SK-N-SH (cell line): ENCODE data around the gene NCDN. TPM values are rescaled to one million over a fixed set of nuclear protein-coding genes. Genes with fewer than 3 reads are reported as not detected.
A peak's percentile ranks its signal among the peaks of the same experiment; 100 is the strongest.

Experiments
- CTCF ChIA-PET: fragments of 300-600, 350-600 bp; formaldehyde crosslinking; extraction: SDS; loops from one replicate; lab custom pipeline; 2021; lab: Yijun Ruan, JAX
- POLR2A ChIA-PET: fragments of 350-600 bp; sonication (Branson Sonifier 250); formaldehyde crosslinking; extraction: SDS; loops from one replicate; lab custom pipeline; 2020; ENCODE audit warnings: antibody characterized with exemption, inconsistent platforms; lab: Yijun Ruan, JAX
- DNase-seq: peaks from one replicate; pipeline ENCODE4 v3.0.0; 2012
- H2AFZ ChIP-seq: fragments of 200-600 bp; sonication (generic); 2 replicates; pipeline ENCODE4 v1.8.1; 2016; ENCODE audit warnings: antibody characterized with exemption, mild to moderate bottlenecking, low read depth
- H3F3A ChIP-seq: fragments of 200-600 bp; sonication (generic); replicated peaks from 2 replicates; pipeline ENCODE3; 2016; ENCODE audit warnings: antibody characterized with exemption, mild to moderate bottlenecking; ENCODE audit not compliant: insufficient read depth
- H3K27ac ChIP-seq, 2 experiments: fragments of 200-500 bp in 1 of 2; fragments of 200-600 bp in 1 of 2; sonication (Bioruptor generic) in 1 of 2; sonication (generic), shearing (Covaris generic) in 1 of 2; 2 replicates each; pipeline versions ENCODE4 v1.5.1 to v1.6.1; 2014 to 2016; ENCODE audit warnings: low read depth in 2 of 2, inconsistent platforms in 1 of 2, low read length in 1 of 2, mild to moderate bottlenecking in 1 of 2, mixed read lengths in 1 of 2
- H3K27me3 ChIP-seq: fragments of 200-600 bp; sonication (generic), shearing (Covaris generic); 2 replicates; pipeline ENCODE4 v1.6.1; 2016; ENCODE audit warnings: mixed run types; ENCODE audit not compliant: insufficient read depth
- H3K36me3 ChIP-seq, 2 experiments: fragments of 200-500 bp in 1 of 2; fragments of 200-600 bp in 1 of 2; sonication (Bioruptor generic) in 1 of 2; sonication (generic) in 1 of 2; replicated peaks in 1 of 2; 2 replicates each; pipeline versions ENCODE3 to v1.5.1; 2014 to 2016; ENCODE audit warnings: low read length in 1 of 2, mild to moderate bottlenecking in 1 of 2; ENCODE audit not compliant: insufficient read depth in 2 of 2, control insufficient read depth in 1 of 2
- H3K4me1 ChIP-seq, 2 experiments: fragments of 200-500 bp in 1 of 2; fragments of 200-600 bp in 1 of 2; sonication (Bioruptor generic) in 1 of 2; sonication (generic), shearing (Covaris generic) in 1 of 2; 2 replicates each; pipeline versions ENCODE4 v1.5.1 to v1.6.1; 2014 to 2016; ENCODE audit warnings: low read depth in 1 of 2, low read length in 1 of 2, mixed run types in 1 of 2; ENCODE audit not compliant: insufficient read depth in 2 of 2, control insufficient read depth in 1 of 2
- H3K4me2 ChIP-seq: fragments of 200-600 bp; sonication (generic), shearing (Covaris generic); 2 replicates; pipeline ENCODE4 v1.6.1; 2017; ENCODE audit warnings: mixed run types
- H3K4me3 ChIP-seq, 2 experiments: fragments of 200-500 bp in 1 of 2; fragments of 200-600 bp in 1 of 2; sonication (Bioruptor generic) in 1 of 2; sonication (generic), shearing (Covaris generic) in 1 of 2; 2 replicates each; pipeline versions ENCODE4 v1.5.1 to v1.8.1; 2014 to 2016; ENCODE audit warnings: low read depth in 2 of 2, inconsistent platforms in 1 of 2, low read length in 1 of 2, mild to moderate bottlenecking in 1 of 2, mixed read lengths in 1 of 2, moderate library complexity in 1 of 2
- H3K79me2 ChIP-seq: fragments of 200-600 bp; sonication (generic); 2 replicates; pipeline ENCODE4 v1.8.1; 2017; ENCODE audit warnings: mild to moderate bottlenecking; ENCODE audit not compliant: insufficient read depth
- H3K9ac ChIP-seq: fragments of 200-600 bp; sonication (generic); 2 replicates; pipeline ENCODE4 v1.6.1; 2017; ENCODE audit warnings: mixed run types
- H3K9me2 ChIP-seq: fragments of 200-600 bp; sonication (generic); 2 replicates; pipeline ENCODE4 v1.6.1; 2017; ENCODE audit warnings: mixed run types
- H3K9me3 ChIP-seq: fragments of 200-600 bp; sonication (generic); 2 replicates; pipeline ENCODE4 v1.6.1; 2017; ENCODE audit warnings: mixed run types, mild to moderate bottlenecking, moderate library complexity
- H4K20me1 ChIP-seq: fragments of 200-600 bp; sonication (generic); 2 replicates; pipeline ENCODE4 v1.6.1; 2017; ENCODE audit warnings: mild to moderate bottlenecking, mixed run types; ENCODE audit not compliant: insufficient read depth
- CTCF ChIP-seq: fragments of 200-600 bp; sonication (generic); IDR thresholded peaks from 2 replicates; pipeline ENCODE4 v1.6.1; 2017; ENCODE audit warnings: antibody characterized with exemption, mild to moderate bottlenecking, moderate library complexity
- ELF1 ChIP-seq: IDR thresholded peaks from 2 replicates; pipeline ENCODE4 v1.4.0; 2012
- FOSL2 ChIP-seq: IDR thresholded peaks from 2 replicates; pipeline ENCODE4 v1.4.0; 2012; ENCODE audit warnings: low read depth, mild to moderate bottlenecking, moderate library complexity, borderline replicate concordance
- GABPA ChIP-seq: IDR thresholded peaks from 2 replicates; pipeline ENCODE4 v1.4.0; 2012; ENCODE audit warnings: low read depth, mild to moderate bottlenecking
- GATA2 ChIP-seq: sonication (generic); formaldehyde crosslinking; IDR thresholded peaks from 2 replicates; pipeline ENCODE4 v1.5.0; 2020; ENCODE audit warnings: mild to moderate bottlenecking, missing genetic modification reagents
- JUND ChIP-seq: IDR thresholded peaks from 2 replicates; pipeline ENCODE4 v1.4.0; 2012
- MAX ChIP-seq: IDR thresholded peaks from 2 replicates; pipeline ENCODE4 v1.4.0; 2012; ENCODE audit warnings: low read depth
- MEF2A ChIP-seq: IDR thresholded peaks from 2 replicates; pipeline ENCODE4 v1.4.0; 2012; ENCODE audit warnings: low read depth, borderline replicate concordance
- MXI1 ChIP-seq: IDR thresholded peaks from 2 replicates; pipeline ENCODE4 v1.6.1; 2012; ENCODE audit warnings: mild to moderate bottlenecking, low read depth, low read length, improper control_type of control experiment
- RAD21 ChIP-seq: IDR thresholded peaks from 2 replicates; pipeline ENCODE4 v1.6.1; 2012; ENCODE audit warnings: mild to moderate bottlenecking, low read length
- RFX5 ChIP-seq: IDR thresholded peaks from 2 replicates; pipeline ENCODE4 v1.6.1; 2012; ENCODE audit warnings: mild to moderate bottlenecking, improper control_type of control experiment, low read length
- RXRA ChIP-seq: IDR thresholded peaks from 2 replicates; pipeline ENCODE4 v1.4.0; 2012; ENCODE audit warnings: low read depth, mild to moderate bottlenecking, borderline replicate concordance
- TAF1 ChIP-seq: IDR thresholded peaks from 2 replicates; pipeline ENCODE4 v1.6.1; 2012; ENCODE audit warnings: low read depth, mild to moderate bottlenecking, low read length, moderate library complexity, borderline replicate concordance
- USF2 ChIP-seq: fragments of 150-350 bp; IDR thresholded peaks from 2 replicates; pipeline ENCODE4 v1.6.1; 2017; ENCODE audit warnings: antibody characterized with exemption, low read length, low read depth, borderline replicate concordance
- YY1 ChIP-seq: IDR thresholded peaks from 2 replicates; pipeline ENCODE4 v1.4.0; 2012; ENCODE audit warnings: low read depth, mild to moderate bottlenecking
- WGBS: methylation state at CpG from one replicate; pipeline ENCODE4 v1.1.6; 2017; ENCODE audit warnings: low lambda C conversion rate; 5-methylcytosine and 5-hydroxymethylcytosine counted together
- polyA plus RNA-seq, 3 experiments: library from polyadenylated mRNA; depleted of rRNA; stranded (reverse); fragments of >200 nt; gene quantifications; 2 replicates each; pipeline ENCODE4 v1.2.3, GENCODE V29; 2012
- TF ChIP-seq, protein P1 (sequence below): IDR thresholded peaks from 2 replicates; pipeline ENCODE4 v1.4.0; 2012; ENCODE audit warnings: low read depth, borderline replicate concordance

The NCDN gene
- polyA plus RNA-seq, 1 of the 3 experiments (the other 2 are of a cell fraction): 38.3 TPM

DNA sequence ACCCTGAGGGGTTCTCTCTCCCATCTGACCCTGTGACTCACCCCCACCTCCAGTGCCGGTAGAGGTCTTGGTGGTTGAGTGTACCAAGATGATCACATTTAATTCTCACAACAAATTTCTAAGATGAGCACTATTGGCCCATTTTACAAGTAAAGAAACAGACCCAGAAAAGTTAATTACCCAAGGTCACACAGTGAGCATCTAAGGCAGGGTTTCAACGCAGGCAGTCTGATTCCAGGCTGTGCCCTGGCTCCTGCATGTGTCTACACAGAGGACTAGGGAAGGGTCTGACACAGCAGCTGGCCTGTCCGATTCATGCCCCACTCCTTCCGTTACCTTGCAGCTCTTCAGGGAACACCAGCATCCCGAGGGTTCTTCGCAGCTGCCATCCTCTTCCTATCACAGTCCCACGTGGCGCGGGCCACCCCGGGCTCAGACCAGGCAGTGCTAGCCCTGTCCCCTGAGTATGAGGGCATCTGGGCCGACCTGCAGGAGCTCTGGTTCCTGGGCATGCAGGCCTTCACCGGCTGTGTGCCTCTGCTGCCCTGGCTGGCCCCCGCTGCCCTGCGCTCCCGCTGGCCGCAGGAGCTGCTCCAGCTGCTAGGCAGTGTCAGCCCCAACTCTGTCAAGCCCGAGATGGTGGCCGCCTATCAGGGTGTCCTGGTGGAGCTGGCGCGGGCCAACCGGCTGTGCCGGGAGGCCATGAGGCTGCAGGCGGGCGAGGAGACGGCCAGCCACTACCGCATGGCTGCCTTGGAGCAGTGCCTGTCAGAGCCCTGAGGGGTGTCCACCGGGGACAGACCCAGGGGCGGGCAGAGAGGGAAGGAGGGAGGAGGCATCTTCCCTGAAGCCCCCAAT is 7.5 kb downstream of the NCDN start:
- 83% methylated on average over 17 of the region's 28 CpGs for WGBS
- H3K27me3 ChIP-seq: no peaks in the 10 kb centered on the region
- H3K9me3 ChIP-seq: no peaks in the 10 kb centered on the region
- no peaks in the 10 kb centered on the region for H3K9me2 ChIP-seq
- H4K20me1 ChIP-seq: no peaks in the 10 kb centered on the region
- peak; percentile 20 for DNase-seq
- H3K79me2 ChIP-seq: no peaks in the 10 kb centered on the region
- H3K9ac ChIP-seq: no peak overlapping the region
- no peak overlapping the region; a peak in 1 of 4 replicates for H3K4me3 ChIP-seq
- H3K36me3 ChIP-seq: peaks cover 0 to 49% of the 10 kb centered on the region in 2 experiments
- POLR2A ChIA-PET: interaction anchor here (1.1 kb wide), 1 partner anchor 114 kb away, joined by 4 read pairs; no protein-coding TSS in a partner anchor
- H2AFZ ChIP-seq: no peak overlapping the region
- CTCF ChIA-PET: interaction anchor here (0.6 to 11.7 kb wide), 48 partner anchors 8 to 786 kb away, joined by 3 to 347 read pairs (median 4); partner anchors contain the start of gene TFAP2E
- H3K4me1 ChIP-seq: peaks cover 0 to 7% of the 10 kb centered on the region in 2 experiments; a peak in 1 of 4 replicates
- TF ChIP-seq CTCF (peak; percentile 0; the same call in 1 of the 2 replicates), GATA2 (CRISPR knock-in tag) (no peak)
- H3K4me2 ChIP-seq: no peak overlapping the region
- no peak overlapping the region for H3K27ac ChIP-seq
- H3F3A ChIP-seq: no peaks in the 10 kb centered on the region

DNA sequence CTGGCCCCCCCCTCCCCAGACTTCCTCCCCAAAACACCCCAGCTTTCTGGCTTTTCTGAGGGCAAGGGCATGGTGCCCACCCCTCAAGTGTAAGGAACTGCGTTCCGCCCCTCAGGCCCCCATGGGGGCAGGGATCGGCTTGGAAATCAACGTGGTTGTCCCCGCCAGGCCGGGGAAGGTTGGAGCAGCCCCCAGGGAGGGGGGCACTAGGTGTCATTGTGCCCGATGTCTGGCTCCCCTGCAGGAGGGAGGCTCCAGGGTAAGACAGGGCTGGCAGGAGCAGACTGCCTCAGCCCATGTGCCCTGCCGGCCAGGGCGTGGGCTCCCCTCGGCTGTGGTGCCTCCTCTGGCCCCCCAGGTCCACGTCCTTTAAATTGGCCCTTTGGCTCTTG is 8.1 kb downstream of the NCDN start:
- POLR2A ChIA-PET: interaction anchor here (1.1 kb wide), 1 partner anchor 115 kb away, joined by 4 read pairs; no protein-coding TSS in a partner anchor
- no peak overlapping the region for H3K4me3 ChIP-seq
- TF ChIP-seq MEF2A (no peak), USF2 (no peak), GATA2 (CRISPR knock-in tag) (no peak), CTCF (no peak), JUND (no peak), GABPA (no peak), YY1 (no peak), RFX5 (no peak), RAD21 (no peak), MXI1 (no peak), ELF1 (no peak), TAF1 (no peak), MAX (no peak), RXRA (no peak), FOSL2 (no peak)
- TF ChIP-seq, protein P1, sequence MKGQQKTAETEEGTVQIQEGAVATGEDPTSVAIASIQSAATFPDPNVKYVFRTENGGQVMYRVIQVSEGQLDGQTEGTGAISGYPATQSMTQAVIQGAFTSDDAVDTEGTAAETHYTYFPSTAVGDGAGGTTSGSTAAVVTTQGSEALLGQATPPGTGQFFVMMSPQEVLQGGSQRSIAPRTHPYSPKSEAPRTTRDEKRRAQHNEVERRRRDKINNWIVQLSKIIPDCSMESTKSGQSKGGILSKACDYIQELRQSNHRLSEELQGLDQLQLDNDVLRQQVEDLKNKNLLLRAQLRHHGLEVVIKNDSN: no peak
- no peaks in the 10 kb centered on the region for H3K9me3 ChIP-seq
- CTCF ChIA-PET: interaction anchor here (0.6 to 11.7 kb wide), 14 partner anchors 19 to 295 kb away, joined by 3 to 347 read pairs (median 4); no protein-coding TSS in a partner anchor
- no peak overlapping the region for H3K4me2 ChIP-seq
- no CpG with 5 or more reads among the region's 11 CpGs for WGBS
- no peak overlapping the region for H3K27ac ChIP-seq
- H3K27me3 ChIP-seq: no peaks in the 10 kb centered on the region
- no peak for DNase-seq
- H4K20me1 ChIP-seq: no peaks in the 10 kb centered on the region
- no peaks in the 10 kb centered on the region for H3F3A ChIP-seq
- peaks cover 0 to 5% of the 10 kb centered on the region in 2 experiments; a peak in 1 of 4 replicates for H3K4me1 ChIP-seq
- H3K36me3 ChIP-seq: peaks cover 0 to 46% of the 10 kb centered on the region in 2 experiments
- no peak overlapping the region for H3K9ac ChIP-seq
- no peaks in the 10 kb centered on the region for H3K79me2 ChIP-seq
- H3K9me2 ChIP-seq: no peaks in the 10 kb centered on the region
- no peak overlapping the region for H2AFZ ChIP-seq
